Skeletal muscle cell (primary cell): ENCODE measurements around the gene USF1.
A peak's percentile ranks its signal among the peaks of the same experiment; 100 is the strongest.
"Not testable (repeated sequence)": the region's sequence is repeated elsewhere in the genome, so short reads cannot be mapped to it uniquely, and the experiment has no call there.

Experiments used
- DNase-seq: peaks from one replicate; pipeline ENCODE4 v3.0.0-alpha.2; 2010; ENCODE audit warnings: low read depth
- H3K4me3 ChIP-seq: 2 replicates; pipeline ENCODE4 v1.5.1; 2011; ENCODE audit warnings: low read depth, mild to moderate bottlenecking, control low read depth, low read length, moderate library complexity

Gene USF1

DNA sequence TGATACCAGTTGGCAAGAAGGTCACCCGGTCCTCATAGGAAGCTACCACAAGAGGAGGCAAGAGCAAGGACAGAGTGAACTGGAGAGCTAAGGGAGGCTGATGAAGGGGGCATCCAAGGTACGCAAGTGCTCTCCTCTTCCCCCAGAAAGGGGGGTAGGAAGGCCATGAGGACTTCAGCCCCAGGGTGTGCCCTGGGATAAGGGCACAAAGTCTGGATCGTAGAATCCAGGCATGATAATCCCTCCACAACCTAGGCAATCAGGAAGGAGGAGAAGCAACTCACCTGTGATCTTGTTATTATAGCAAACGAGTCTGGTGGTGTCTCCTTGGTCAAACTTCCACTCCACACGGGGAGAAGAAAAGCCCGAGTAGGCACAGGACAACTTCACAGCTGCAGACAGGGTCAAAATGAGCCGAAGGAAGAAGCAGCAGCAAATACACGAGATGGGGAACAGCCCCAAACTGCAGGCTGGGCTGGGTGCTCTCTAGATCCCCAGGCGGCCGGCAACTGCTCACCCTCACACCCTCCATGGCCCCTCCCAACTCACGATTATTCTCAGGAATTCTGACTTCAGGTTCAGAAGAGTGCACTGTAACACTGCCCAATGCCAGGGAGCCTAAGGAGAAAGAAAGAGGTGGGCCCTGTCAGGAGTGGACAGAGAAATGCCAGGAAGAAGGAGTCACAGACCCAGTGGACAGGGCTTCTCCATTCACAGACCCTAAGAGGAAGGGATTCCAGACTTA, 44.9 kb downstream of the USF1 start:
- no peak for DNase-seq
- H3K4me3 ChIP-seq = no peak overlapping the region

DNA sequence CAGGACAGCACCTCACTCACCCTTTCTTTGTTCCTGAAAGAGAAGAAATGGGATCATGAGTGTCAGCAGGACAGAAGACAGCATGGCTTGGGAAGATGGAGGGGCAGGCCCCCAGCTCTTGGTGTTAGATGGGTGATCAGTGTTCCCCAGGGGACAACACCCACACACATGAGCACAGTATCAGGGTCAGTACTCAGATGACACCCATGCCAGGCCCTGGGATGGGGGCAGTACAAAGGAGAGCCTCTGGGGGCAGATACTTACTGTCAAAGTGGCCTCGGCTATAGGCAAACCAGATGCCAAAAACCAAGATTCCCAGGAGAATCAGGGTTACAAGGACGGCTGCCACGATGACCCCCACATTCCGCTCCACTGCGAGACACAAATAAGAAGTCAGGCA, 46.4 kb downstream of the USF1 start:
- H3K4me3 ChIP-seq = no peak overlapping the region
- DNase-seq = no peak

DNA sequence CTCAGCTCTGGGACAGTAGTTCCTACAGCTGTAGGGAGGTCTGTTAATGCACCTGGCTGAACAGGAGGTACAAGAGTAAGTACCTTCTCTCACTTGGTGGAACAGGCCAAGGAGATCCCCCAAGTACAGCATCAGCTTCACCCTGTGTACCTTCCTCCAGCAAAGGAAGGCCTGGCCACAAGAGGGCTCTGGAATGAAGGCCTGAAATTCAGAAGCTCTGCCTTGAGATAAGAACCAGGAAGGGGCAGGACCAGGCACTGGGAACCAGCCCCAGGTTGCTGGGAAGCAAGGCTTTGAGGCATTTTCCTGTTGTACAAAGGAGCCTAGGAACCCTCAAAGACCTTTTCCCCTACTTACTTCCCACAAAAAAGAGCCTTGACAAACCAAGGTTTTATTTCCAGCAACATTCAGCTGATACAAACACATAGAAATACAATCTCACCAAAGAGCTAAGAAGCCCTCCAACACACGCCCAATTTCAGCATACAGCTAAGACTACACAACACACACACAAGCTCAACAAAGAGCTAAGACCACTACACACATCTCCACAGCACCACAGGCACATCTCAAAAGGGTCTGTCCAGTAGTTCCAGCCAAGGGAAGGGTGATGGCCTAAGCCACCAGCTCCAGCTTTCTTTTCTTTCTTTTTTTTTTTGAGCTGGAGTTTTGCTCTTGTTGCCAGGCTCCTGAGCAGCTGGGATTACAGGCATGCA, 48.3 kb downstream of the USF1 start:
- no peak for DNase-seq
- H3K4me3 ChIP-seq = no peak overlapping the region

DNA sequence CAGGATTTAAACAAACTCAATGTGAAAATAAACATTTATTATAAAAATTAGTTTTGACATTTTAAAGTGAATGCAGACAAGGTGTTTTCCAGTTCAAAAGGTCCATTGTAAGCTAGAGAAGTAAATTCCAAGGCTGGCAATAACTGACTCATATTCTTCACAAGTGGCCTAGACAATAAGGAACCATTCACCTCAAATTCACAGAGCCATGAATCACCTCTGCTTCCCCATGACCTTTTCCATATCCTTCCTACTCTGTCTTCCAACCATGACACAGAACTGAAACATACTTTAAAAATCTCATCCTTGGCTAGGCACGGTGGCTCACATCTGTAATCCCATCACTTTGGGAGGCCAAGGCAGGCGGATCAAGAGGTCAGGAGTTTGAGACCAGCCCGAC, 49.6 kb downstream of the USF1 start:
- no peak for DNase-seq
- H3K4me3 ChIP-seq = no peak overlapping the region

DNA sequence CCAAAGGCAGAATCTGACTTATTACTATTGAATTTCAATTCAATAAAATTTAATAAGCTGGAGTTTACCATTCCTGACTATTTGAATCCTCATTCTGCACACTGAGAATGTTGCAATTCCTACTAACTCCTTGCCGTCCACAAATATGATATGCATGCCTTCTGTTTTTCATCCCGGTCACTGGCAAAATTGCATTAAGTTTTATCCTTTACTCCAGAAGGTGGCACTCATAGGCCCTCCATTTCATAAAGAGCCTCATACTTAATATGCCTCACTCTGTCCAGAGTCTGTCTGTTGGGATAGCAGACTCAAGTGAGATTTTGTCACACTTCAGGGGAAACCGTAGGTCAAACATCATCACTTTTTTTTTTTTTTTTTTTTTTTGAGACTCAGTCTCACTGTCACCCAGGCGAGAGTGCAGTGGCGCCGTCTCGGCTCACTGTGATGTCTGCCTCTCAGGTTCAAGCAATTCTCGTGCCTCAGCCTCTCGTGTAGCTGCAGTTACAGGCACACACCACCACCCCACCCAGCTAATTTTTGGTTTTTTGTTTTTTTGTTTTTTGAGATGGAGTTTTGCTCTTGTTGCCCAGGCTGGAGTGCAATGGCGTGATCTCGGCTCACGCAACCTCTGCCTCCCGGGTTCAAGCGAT, 52.1 kb downstream of the USF1 start:
- DNase-seq = peak; percentile 29
- no peak overlapping the region for H3K4me3 ChIP-seq

DNA sequence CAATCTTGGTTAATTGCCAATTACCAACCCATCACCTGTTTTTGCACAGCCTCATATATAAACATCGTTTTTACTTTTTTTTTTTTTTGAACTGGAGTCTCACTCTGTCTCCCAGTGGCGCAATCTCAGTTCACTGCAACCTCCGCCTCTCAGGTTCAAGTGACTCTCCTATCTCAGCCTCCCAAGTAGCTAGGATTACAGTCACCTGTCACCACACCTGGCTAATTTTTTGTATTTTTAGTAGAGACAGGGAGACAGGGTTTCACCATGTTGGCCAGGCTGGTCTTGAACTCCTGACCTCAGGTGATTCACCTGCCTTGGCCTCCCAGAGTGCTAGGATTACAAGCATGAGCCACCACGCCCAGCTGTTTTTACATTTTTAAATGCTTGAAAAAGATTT, 53.7 kb downstream of the USF1 start:
- DNase-seq, H3K4me3 ChIP-seq: not testable (repeated sequence)
